MM.1S (cell line): Measurements from ENCODE around the gene TMOD4.

Experiments used
- EZH2 ChIP-seq: fragments of 300-600 bp; sonication (generic); optimal IDR thresholded peaks from 2 replicates; pipeline ENCODE3; 2017; ENCODE audit warnings: low read depth, mild to moderate bottlenecking, antibody characterized with exemption, low read length, mixed read lengths
- EZH2phosphoT487 ChIP-seq: fragments of 300-600 bp; sonication (generic); IDR thresholded peaks from 2 replicates; pipeline ENCODE4 v1.6.1; 2018; ENCODE audit warnings: antibody characterized with exemption, low read length
- TF ChIP-seq, protein P1 (sequence below): fragments of 300-600 bp; sonication (generic); IDR thresholded peaks from 2 replicates; pipeline ENCODE4 v1.5.1; 2016; ENCODE audit warnings: antibody characterized with exemption, low read length, mixed read lengths

DNA sequence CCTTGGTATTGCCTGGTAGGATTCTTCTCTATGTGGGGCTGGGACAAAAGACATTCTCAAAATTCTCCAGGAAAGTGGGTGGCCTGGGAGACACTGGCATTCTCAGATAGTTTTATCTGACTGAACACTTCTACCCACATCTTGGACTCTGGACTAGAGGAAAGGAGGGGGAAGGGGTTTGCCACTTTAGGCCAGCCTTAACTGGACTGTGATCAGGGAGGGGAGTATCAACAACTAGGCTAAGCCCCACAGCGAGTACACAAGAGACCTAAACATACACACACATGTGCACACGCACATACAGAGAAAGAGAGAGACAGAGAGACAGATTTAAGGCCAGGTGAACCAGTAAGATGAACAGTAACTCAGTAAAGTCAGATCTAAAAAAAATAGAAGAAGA is 28.1 kb downstream of the TMOD4 start:
- TF ChIP-seq, protein P1, sequence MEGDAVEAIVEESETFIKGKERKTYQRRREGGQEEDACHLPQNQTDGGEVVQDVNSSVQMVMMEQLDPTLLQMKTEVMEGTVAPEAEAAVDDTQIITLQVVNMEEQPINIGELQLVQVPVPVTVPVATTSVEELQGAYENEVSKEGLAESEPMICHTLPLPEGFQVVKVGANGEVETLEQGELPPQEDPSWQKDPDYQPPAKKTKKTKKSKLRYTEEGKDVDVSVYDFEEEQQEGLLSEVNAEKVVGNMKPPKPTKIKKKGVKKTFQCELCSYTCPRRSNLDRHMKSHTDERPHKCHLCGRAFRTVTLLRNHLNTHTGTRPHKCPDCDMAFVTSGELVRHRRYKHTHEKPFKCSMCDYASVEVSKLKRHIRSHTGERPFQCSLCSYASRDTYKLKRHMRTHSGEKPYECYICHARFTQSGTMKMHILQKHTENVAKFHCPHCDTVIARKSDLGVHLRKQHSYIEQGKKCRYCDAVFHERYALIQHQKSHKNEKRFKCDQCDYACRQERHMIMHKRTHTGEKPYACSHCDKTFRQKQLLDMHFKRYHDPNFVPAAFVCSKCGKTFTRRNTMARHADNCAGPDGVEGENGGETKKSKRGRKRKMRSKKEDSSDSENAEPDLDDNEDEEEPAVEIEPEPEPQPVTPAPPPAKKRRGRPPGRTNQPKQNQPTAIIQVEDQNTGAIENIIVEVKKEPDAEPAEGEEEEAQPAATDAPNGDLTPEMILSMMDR = no peak
- TF ChIP-seq EZH2 (no peak), EZH2phosphoT487 (no peak)
